PC-9 (cell line): ENCODE results near the gene BCKDK. TPM values are rescaled to one million over a fixed set of nuclear protein-coding genes. Genes with fewer than 3 reads are reported as not detected.

Experiments used
- BruUV-seq: library from RNA; stranded (reverse); fragments of 400-500 nt; replicated peaks from 2 replicates; lab custom pipeline; 2021; lab: Mats Ljungman, UMichigan
- CTCF ChIA-PET: fragments of 300-600 bp; sonication (Branson Sonifier 250); formaldehyde crosslinking; loops from one replicate; lab custom pipeline; 2022; ENCODE audit warnings: antibody characterized with exemption; lab: Charles Lee
- POLR2A ChIA-PET: fragments of 300-600 bp; sonication (Branson Sonifier 250); formaldehyde crosslinking; loops from one replicate; lab custom pipeline; 2022; ENCODE audit warnings: antibody characterized with exemption; ENCODE audit not compliant: unreplicated experiment; lab: Charles Lee
- DNase-seq, 2 experiments: peaks; one replicate each; pipeline versions ENCODE4 v3.0.0 to v3.0.0-alpha.2; 2015 to 2022; ENCODE audit warnings: mixed read lengths in 1 of 2
- H2AFZ ChIP-seq: fragments of 200-600 bp; sonication (generic); 2 replicates; pipeline ENCODE4 v1.8.1; 2017; ENCODE audit warnings: antibody characterized with exemption
- H3F3A ChIP-seq: fragments of 200-600 bp; sonication (generic); 2 replicates; pipeline ENCODE4 v1.8.1; 2017; ENCODE audit warnings: antibody characterized with exemption, mild to moderate bottlenecking, low read depth; ENCODE audit not compliant: insufficient read depth
- H3K27ac ChIP-seq: fragments of 200-600 bp; sonication (generic); 2 replicates; pipeline ENCODE4 v1.6.1; 2016; ENCODE audit warnings: mixed run types
- H3K27me3 ChIP-seq: fragments of 200-600 bp; sonication (generic); 2 replicates; pipeline ENCODE4 v1.6.1; 2016; ENCODE audit warnings: low read depth, mixed run types; ENCODE audit not compliant: insufficient read depth
- H3K36me3 ChIP-seq: fragments of 200-600 bp; sonication (generic); 2 replicates; pipeline ENCODE4 v1.6.1; 2016; ENCODE audit warnings: low read depth, mixed run types
- H3K4me1 ChIP-seq: fragments of 200-600 bp; sonication (generic); replicated peaks from 2 replicates; pipeline ENCODE4 v1.6.1; 2016; ENCODE audit warnings: mixed run types; ENCODE audit not compliant: insufficient read depth
- H3K4me2 ChIP-seq: fragments of 200-600 bp; sonication (generic); 2 replicates; pipeline ENCODE4 v1.6.1; 2017; ENCODE audit warnings: mixed run types
- H3K4me3 ChIP-seq: fragments of 200-600 bp; sonication (generic); 2 replicates; pipeline ENCODE4 v1.6.1; 2016; ENCODE audit warnings: mixed run types
- H3K79me2 ChIP-seq: fragments of 200-600 bp; sonication (generic); 2 replicates; pipeline ENCODE4 v1.6.1; 2017; ENCODE audit warnings: low read depth, mixed run types
- H3K9me2 ChIP-seq: fragments of 200-600 bp; sonication (generic); 2 replicates; pipeline ENCODE4 v1.8.1; 2017; ENCODE audit warnings: mild to moderate bottlenecking; ENCODE audit not compliant: insufficient read depth
- H3K9me3 ChIP-seq: fragments of 200-600 bp; sonication (generic); 2 replicates; pipeline ENCODE4 v1.8.1; 2016; ENCODE audit warnings: low read depth; ENCODE audit not compliant: insufficient read depth
- H4K20me1 ChIP-seq: fragments of 200-600 bp; sonication (generic); 2 replicates; pipeline ENCODE4 v1.8.1; 2017; ENCODE audit not compliant: insufficient read depth
- EZH2 ChIP-seq: fragments of 200-600 bp; sonication (generic); IDR thresholded peaks from 2 replicates; pipeline ENCODE4 v1.8.0; 2017; ENCODE audit warnings: antibody characterized with exemption, low read depth
- intact Hi-C: fragments of 100-400 bp; cut with micrococcal nuclease; formaldehyde crosslinking; loops from one replicate; pipeline ENCODE4 v1.10.0; 2022; ENCODE audit not compliant: unreplicated experiment
- total RNA-seq: library from RNA; stranded (reverse); gene quantifications from 2 replicates; pipeline ENCODE4 v1.2.3, GENCODE V29; 2021
- TF ChIP-seq, protein P1 (sequence below): fragments of 200-600 bp; sonication (generic); conservative IDR thresholded peaks from 2 replicates; pipeline ENCODE4 v1.6.1; 2017; ENCODE audit warnings: mixed run types, antibody characterized with exemption, mild to moderate bottlenecking, moderate library complexity

BCKDK gene
- total RNA-seq, 1 experiment from 2014 or later: 41.5 TPM

DNA sequence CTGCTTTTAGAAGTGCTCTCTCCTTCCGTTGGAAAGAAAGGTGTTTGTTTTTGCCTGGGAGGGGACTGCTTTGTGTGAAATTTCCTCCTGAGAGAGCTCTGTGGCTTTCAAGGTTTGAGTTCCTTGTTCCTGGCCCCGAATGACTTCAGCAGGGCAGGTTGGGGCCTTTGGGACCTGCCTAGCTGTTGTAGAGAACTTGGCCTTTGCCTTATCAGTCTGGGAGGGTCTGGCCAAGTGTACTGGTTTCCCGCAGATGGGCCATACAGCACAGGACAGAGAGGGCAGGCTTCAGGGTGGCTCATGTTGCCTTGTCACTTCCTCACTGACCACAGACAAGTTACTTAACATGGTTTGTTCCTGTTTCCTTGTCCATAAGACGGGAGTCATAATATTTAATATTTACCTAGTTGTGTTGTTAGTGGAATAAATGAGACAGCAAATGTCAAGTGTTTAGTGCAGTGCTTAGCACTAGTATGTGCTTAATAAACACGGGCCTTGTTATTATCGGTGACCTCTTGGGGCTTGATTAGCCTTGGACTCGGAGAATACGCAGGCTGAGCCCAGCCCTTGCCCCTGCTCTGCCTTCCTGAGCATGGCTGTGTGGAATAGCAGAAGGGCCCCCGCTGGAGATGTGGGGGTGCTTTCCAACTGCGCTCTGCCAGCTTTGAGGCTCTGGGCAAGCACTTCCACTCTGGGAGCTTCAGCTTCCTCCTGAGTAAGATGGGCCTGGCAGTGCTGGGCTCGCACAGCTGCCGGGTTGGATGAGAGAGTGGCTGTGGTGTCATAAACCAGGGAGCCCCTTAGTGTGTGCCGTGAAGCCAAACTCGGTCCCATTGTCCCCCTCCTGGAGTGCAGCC lies 20.8 kb downstream of the BCKDK start:
- no peak for TF ChIP-seq EZH2
- TF ChIP-seq, protein P1, sequence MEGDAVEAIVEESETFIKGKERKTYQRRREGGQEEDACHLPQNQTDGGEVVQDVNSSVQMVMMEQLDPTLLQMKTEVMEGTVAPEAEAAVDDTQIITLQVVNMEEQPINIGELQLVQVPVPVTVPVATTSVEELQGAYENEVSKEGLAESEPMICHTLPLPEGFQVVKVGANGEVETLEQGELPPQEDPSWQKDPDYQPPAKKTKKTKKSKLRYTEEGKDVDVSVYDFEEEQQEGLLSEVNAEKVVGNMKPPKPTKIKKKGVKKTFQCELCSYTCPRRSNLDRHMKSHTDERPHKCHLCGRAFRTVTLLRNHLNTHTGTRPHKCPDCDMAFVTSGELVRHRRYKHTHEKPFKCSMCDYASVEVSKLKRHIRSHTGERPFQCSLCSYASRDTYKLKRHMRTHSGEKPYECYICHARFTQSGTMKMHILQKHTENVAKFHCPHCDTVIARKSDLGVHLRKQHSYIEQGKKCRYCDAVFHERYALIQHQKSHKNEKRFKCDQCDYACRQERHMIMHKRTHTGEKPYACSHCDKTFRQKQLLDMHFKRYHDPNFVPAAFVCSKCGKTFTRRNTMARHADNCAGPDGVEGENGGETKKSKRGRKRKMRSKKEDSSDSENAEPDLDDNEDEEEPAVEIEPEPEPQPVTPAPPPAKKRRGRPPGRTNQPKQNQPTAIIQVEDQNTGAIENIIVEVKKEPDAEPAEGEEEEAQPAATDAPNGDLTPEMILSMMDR: no peak
- no peak overlapping the region for H3K4me3 ChIP-seq
- intact Hi-C loops: no loop called here
- H3K9me2 ChIP-seq: no peaks in the 10 kb centered on the region
- peaks cover 57% of the 10 kb centered on the region for H3F3A ChIP-seq
- DNase-seq: peak; percentile 69 to 94
- POLR2A ChIA-PET: interaction anchor here (0.6 to 1.4 kb wide), 3 partner anchors 11 to 143 kb away, joined by 6 to 15 read pairs (median 11); partner anchors contain the start of gene KAT8
- H3K27me3 ChIP-seq: no peaks in the 10 kb centered on the region
- H3K4me2 ChIP-seq: peak overlapping the region; percentile 61
- BruUV-seq: no TSS peak
- H3K36me3 ChIP-seq: no peaks in the 10 kb centered on the region; the same call in 1 of the 2 replicates
- H3K4me1 ChIP-seq: peaks cover 56% of the 10 kb centered on the region
- peaks cover 7% of the 10 kb centered on the region; the same call in 1 of the 2 replicates for H3K79me2 ChIP-seq
- H3K9me3 ChIP-seq: no peaks in the 10 kb centered on the region
- no peak overlapping the region for H2AFZ ChIP-seq
- H3K27ac ChIP-seq: peak overlapping the region; percentile 91
- CTCF ChIA-PET: no interaction called here
- H4K20me1 ChIP-seq: no peaks in the 10 kb centered on the region

DNA sequence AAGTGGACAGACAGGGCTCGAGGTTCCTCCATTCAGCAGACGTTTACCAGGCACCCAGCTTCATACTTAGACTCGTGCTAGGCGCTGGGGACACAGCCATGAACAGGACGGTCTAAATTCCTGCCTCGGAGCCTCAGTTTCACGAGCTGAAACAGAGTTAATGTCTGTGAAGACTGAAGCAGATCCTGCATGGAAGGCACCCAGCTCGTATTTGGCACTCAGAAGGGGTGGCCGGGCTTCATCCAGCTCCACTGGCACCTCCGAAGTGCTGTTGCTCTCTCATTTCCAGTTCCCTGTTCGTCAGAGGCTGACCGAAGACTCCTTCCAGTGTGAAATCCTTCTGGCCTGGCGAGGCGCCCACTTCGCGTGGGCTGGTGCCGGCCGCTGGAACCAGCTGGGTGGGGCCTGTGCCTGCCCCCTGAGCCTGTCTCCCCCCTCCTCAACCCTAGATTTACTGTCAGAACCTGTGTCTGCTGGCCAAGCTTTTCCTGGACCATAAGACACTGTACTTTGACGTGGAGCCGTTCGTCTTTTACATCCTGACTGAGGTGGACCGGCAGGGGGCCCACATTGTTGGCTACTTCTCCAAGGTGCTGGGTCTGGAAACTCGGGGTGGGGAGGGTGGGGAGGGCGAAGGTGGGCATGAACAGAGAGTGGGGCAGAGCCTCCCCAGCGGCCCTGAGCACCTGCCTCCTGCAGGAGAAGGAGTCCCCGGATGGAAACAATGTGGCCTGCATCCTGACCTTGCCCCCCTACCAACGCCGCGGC lies 21.6 kb downstream of the BCKDK start:
- Histone ChIP-seq H3K79me2 (peaks cover 12% of the 10 kb centered on the region; the same call in 1 of the 2 replicates), H2AFZ (no peak overlapping the region), H3K4me3 (no peak overlapping the region), H4K20me1 (no peaks in the 10 kb centered on the region), H3K9me3 (no peaks in the 10 kb centered on the region), H3K9me2 (no peaks in the 10 kb centered on the region), H3K27me3 (no peaks in the 10 kb centered on the region), H3K36me3 (no peaks in the 10 kb centered on the region; the same call in 1 of the 2 replicates), H3K4me2 (peak overlapping the region; percentile 61), H3F3A (peaks cover 63% of the 10 kb centered on the region), H3K27ac (peak overlapping the region; percentile 91), H3K4me1 (peaks cover 64% of the 10 kb centered on the region)
- DNase-seq: no peak
- TF ChIP-seq, protein P1: no peak
- TF ChIP-seq EZH2: no peak
- POLR2A ChIA-PET: interaction anchor here (0.6 to 1.4 kb wide), 2 partner anchors 12 to 51 kb away, joined by 10 to 15 read pairs; partner anchors contain the start of gene KAT8
- CTCF ChIA-PET: interaction anchor here (2.0 kb wide), 1 partner anchor 13 kb away, joined by 32 read pairs; no protein-coding TSS in a partner anchor
- BruUV-seq: no TSS peak
- intact Hi-C loops: loop anchor here (2.0 kb wide), 1 partner anchor 13 kb away; the partner anchor contains the start of gene KAT8
